C4-2B (cell line): ENCODE measurements around the gene AGBL4.

Experiments
- ZFX ChIP-seq: fragments of 450-650 bp; IDR thresholded peaks from 2 replicates; pipeline ENCODE4 v1.6.1; 2017
- TF ChIP-seq, protein P1 (sequence below): fragments of 450-650 bp; conservative IDR thresholded peaks from 2 replicates; pipeline ENCODE4 v1.5.1; 2017; ENCODE audit warnings: mild to moderate bottlenecking

DNA sequence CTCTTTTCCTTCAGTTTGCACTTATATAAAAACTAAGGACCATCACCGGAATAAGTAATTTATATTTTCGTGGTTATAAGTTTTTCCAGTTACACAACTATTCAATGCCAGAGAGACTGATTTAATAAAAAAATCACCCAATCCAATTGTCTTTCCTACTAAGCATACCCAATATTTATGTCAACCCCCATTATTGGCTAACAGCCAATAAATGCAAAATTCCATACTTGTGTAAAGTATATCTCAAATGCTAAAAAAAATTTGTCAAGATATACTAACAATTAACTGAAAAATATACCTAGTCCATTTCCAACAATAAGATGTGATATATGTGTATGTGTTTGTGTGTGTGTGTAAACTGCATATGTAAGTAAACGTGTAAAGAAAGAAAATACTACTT is 117.4 kb downstream of the AGBL4 start:
- TF ChIP-seq, protein P1, sequence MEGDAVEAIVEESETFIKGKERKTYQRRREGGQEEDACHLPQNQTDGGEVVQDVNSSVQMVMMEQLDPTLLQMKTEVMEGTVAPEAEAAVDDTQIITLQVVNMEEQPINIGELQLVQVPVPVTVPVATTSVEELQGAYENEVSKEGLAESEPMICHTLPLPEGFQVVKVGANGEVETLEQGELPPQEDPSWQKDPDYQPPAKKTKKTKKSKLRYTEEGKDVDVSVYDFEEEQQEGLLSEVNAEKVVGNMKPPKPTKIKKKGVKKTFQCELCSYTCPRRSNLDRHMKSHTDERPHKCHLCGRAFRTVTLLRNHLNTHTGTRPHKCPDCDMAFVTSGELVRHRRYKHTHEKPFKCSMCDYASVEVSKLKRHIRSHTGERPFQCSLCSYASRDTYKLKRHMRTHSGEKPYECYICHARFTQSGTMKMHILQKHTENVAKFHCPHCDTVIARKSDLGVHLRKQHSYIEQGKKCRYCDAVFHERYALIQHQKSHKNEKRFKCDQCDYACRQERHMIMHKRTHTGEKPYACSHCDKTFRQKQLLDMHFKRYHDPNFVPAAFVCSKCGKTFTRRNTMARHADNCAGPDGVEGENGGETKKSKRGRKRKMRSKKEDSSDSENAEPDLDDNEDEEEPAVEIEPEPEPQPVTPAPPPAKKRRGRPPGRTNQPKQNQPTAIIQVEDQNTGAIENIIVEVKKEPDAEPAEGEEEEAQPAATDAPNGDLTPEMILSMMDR, result no peak
- no peak for TF ChIP-seq ZFX
